GM12878 (cell line): ENCODE measurements around the gene LRRC73.

Experiments
- CBFB ChIP-seq: IDR thresholded peaks from 2 replicates; pipeline ENCODE4 v1.6.1; 2016; ENCODE audit warnings: antibody characterized with exemption, low read depth
- CTCF ChIP-seq, 3 experiments: IDR thresholded peaks in 2 of 3; conservative IDR thresholded peaks in 1 of 3; 2 replicates each; pipeline ENCODE4 v1.5.1; 2011; ENCODE audit warnings: low read depth in 3 of 3, low read length in 3 of 3, mild to moderate bottlenecking in 3 of 3, control low read depth in 2 of 3, moderate library complexity in 2 of 3, inconsistent platforms in 1 of 3, mixed read lengths in 1 of 3; ENCODE audit not compliant: control insufficient read depth in 2 of 3, insufficient read depth in 1 of 3; ENCODE audit errors: extremely low read depth in 1 of 3
- EGR1 ChIP-seq, 2 experiments: IDR thresholded peaks; 1 replicate in 1 of 2; 2 replicates in 1 of 2; pipeline ENCODE4 v1.6.1; 2011 to 2012; ENCODE audit warnings: low read depth in 2 of 2, low read length in 2 of 2, borderline replicate concordance in 1 of 2, mild to moderate bottlenecking in 1 of 2, moderate library complexity in 1 of 2
- ELK1 ChIP-seq: IDR thresholded peaks from 2 replicates; pipeline ENCODE4 v1.6.1; 2012; ENCODE audit warnings: low read depth, low read length, improper control_type of control experiment
- EZH2 ChIP-seq: IDR thresholded peaks from 2 replicates; pipeline ENCODE4 v1.6.1; 2012; ENCODE audit warnings: low read depth, mild to moderate bottlenecking, control low read depth, inconsistent platforms, low read length, borderline replicate concordance; ENCODE audit not compliant: control insufficient read depth
- POLR2A ChIP-seq: IDR thresholded peaks from 2 replicates; pipeline ENCODE4 v1.6.1; 2011; ENCODE audit warnings: low read depth, mild to moderate bottlenecking, low read length
- POU2F2 ChIP-seq: IDR thresholded peaks from 3 replicates; pipeline ENCODE4 v1.6.1; 2011; ENCODE audit warnings: low read depth, mild to moderate bottlenecking, low read length, borderline replicate concordance
- SMC3 ChIP-seq: IDR thresholded peaks from 2 replicates; pipeline ENCODE4 v1.6.1; 2011; ENCODE audit warnings: low read length, improper control_type of control experiment, borderline replicate concordance
- YY1 ChIP-seq: IDR thresholded peaks from 2 replicates; pipeline ENCODE4 v1.6.1; 2011; ENCODE audit warnings: low read depth, mild to moderate bottlenecking, low read length

GRCh38 chr6:43460032-43460431 is 50.1 kb downstream of the LRRC73 start:
- TF ChIP-seq YY1 (no peak), POU2F2 (no peak), EGR1 (IDR thresholded peaks at IDR 0.05; ENCODE audit: borderline replicate concordance in 1 of 2, low read depth in 2 of 2, low read length in 2 of 2) (no peak), CTCF (IDR thresholded peaks at IDR 0.05 in 2 of 3, conservative IDR thresholded peaks at IDR 0.05 in 1 of 3; ENCODE audit: control insufficient read depth in 2 of 3, extremely low read depth in 1 of 3, insufficient read depth in 1 of 3, low read depth in 3 of 3, low read length in 3 of 3) (no peak), SMC3 (no peak), POLR2A (no peak), EZH2 (no peak), ELK1 (no peak), CBFB (no peak)
